GM21367 (cell line): ENCODE results near the gene GZMM.

ENCODE experiments used
- ATAC-seq: cut with Tn5 transposase; IDR thresholded peaks from one replicate; pipeline ENCODE4 v1.9.1; 2021; ENCODE audit not compliant: unreplicated experiment

The GZMM gene

GRCh38 chr19:594265-594870 is 50.5 kb downstream of the GZMM start:
- ATAC-seq, result no peak

GRCh38 chr19:595326-596262 is 51.7 kb downstream of the GZMM start:
- ATAC-seq, result no peak

GRCh38 chr19:596263-596655 is 52.4 kb downstream of the GZMM start:
- no peak for ATAC-seq

- ATAC-seq, result no peak
Observed at GRCh38 chr19:597406-598315, 53.8 kb downstream of the GZMM start.
